Testis (tissue), 3 donors: Measurements from ENCODE around the gene GPR152. TPM values are rescaled to one million over a fixed set of nuclear protein-coding genes. Genes with fewer than 3 reads are reported as not detected.
"Not testable (repeated sequence)": the region's sequence is repeated elsewhere in the genome, so short reads cannot be mapped to it uniquely, and the experiment has no call there.

Experiments used
- DNase-seq: peaks from one replicate; pipeline ENCODE4 v3.0.0-alpha.2; 2019
- H3K27ac ChIP-seq, 2 donors: fragments of 200-600 bp; sonication (generic); one replicate each; pipeline ENCODE4 v1.5.1; 2019
- H3K27me3 ChIP-seq: fragments of 200-600 bp; sonication (generic); one replicate; pipeline ENCODE4 v1.5.1; 2019
- H3K36me3 ChIP-seq: fragments of 200-600 bp; sonication (generic); one replicate; pipeline ENCODE4 v1.5.1; 2017; ENCODE audit warnings: low read depth; ENCODE audit errors: missing control alignments
- H3K4me1 ChIP-seq: fragments of 200-600 bp; sonication (generic); one replicate; pipeline ENCODE4 v1.5.1; 2019
- H3K4me3 ChIP-seq, 2 donors: fragments of 200-600 bp; sonication (generic); one replicate each; pipeline ENCODE4 v1.5.1; 2017 to 2019
- H3K9me3 ChIP-seq: fragments of 200-600 bp; sonication (generic); one replicate; pipeline ENCODE4 v1.5.1; 2017
- POLR2A ChIP-seq: fragments of 450-650 bp; IDR thresholded peaks from one replicate; pipeline ENCODE4 v1.6.1; 2017; ENCODE audit warnings: antibody characterized with exemption, mild to moderate bottlenecking, moderate library complexity
- WGBS, 2 donors: methylation state at CpG; one replicate each; pipeline ENCODE4 v1.1.5; 2018; 5-methylcytosine and 5-hydroxymethylcytosine counted together
- intact Hi-C: fragments of 100-400 bp; cut with DNase I; formaldehyde crosslinking; loops from one replicate; pipeline ENCODE4 v1.15.1; 2023; ENCODE audit warnings: low total_unique reads
- polyA plus RNA-seq: library from polyadenylated mRNA; stranded (reverse); fragments of 350-450 nt; fragmentation: Illumina TruSeq; extraction: RNeasy Lipid Tissue Mini Kit (QIAGEN cat#74804); gene quantifications from one replicate; pipeline ENCODE4 v1.2.3, GENCODE V29; 2014; ENCODE audit warnings: low read depth, low replicate concordance; ENCODE audit not compliant: insufficient read depth
- total RNA-seq, 2 donors: library from RNA; depleted of rRNA; stranded (reverse); fragments of >200 nt; gene quantifications; one replicate each; pipeline ENCODE4 v1.2.3, GENCODE V29; 2016
- TF ChIP-seq, protein P1 (sequence below), 3 experiments: fragments of 450-650 bp in 2 of 3; fragments of 200-600 bp in 1 of 3; sonication (generic) in 1 of 3; IDR thresholded peaks; one replicate each; pipeline ENCODE4 v1.5.1; 2016 to 2019; ENCODE audit warnings: antibody characterized with exemption in 3 of 3, mild to moderate bottlenecking in 2 of 3, moderate library complexity in 1 of 3

The GPR152 gene
- total and polyA plus RNA-seq, 3 donors from 2014 or later = not detected

DNA sequence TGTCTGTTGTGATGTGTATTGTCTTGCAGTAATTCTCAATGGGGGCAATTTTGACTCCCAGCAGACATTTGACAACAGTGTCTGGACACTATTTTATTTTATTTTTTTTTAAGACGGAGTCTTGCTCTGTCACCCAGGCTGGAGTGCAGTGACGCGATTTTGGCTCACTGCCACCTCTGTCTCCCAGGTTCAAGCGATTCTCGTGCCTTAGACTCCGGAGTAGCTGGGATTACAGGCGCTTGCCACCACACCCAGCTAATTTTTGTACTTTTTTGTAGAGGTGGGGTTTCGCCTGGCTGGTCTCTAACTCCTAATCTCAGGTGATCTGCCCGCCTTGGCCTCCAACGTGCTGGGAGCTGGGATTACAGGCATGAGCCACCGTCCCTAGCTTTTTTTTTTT is 22.8 kb downstream of the GPR152 start:
- no peaks in the 10 kb centered on the region for H3K9me3 ChIP-seq
- intact Hi-C loops = no loop called here
- TF ChIP-seq POLR2A = no peak
- TF ChIP-seq, protein P1, sequence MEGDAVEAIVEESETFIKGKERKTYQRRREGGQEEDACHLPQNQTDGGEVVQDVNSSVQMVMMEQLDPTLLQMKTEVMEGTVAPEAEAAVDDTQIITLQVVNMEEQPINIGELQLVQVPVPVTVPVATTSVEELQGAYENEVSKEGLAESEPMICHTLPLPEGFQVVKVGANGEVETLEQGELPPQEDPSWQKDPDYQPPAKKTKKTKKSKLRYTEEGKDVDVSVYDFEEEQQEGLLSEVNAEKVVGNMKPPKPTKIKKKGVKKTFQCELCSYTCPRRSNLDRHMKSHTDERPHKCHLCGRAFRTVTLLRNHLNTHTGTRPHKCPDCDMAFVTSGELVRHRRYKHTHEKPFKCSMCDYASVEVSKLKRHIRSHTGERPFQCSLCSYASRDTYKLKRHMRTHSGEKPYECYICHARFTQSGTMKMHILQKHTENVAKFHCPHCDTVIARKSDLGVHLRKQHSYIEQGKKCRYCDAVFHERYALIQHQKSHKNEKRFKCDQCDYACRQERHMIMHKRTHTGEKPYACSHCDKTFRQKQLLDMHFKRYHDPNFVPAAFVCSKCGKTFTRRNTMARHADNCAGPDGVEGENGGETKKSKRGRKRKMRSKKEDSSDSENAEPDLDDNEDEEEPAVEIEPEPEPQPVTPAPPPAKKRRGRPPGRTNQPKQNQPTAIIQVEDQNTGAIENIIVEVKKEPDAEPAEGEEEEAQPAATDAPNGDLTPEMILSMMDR (IDR thresholded peaks at IDR 0.05) = no peak
- H3K27ac ChIP-seq = no peak overlapping the region
- H3K4me3 ChIP-seq = no peak overlapping the region
- DNase-seq = no peak
- 82 to 83% methylated on average over 11 of the region's 11 CpGs for WGBS, 2 donors
- no peaks in the 10 kb centered on the region for H3K36me3 ChIP-seq
- peaks cover 13% of the 10 kb centered on the region for H3K4me1 ChIP-seq
- no peaks in the 10 kb centered on the region for H3K27me3 ChIP-seq

DNA sequence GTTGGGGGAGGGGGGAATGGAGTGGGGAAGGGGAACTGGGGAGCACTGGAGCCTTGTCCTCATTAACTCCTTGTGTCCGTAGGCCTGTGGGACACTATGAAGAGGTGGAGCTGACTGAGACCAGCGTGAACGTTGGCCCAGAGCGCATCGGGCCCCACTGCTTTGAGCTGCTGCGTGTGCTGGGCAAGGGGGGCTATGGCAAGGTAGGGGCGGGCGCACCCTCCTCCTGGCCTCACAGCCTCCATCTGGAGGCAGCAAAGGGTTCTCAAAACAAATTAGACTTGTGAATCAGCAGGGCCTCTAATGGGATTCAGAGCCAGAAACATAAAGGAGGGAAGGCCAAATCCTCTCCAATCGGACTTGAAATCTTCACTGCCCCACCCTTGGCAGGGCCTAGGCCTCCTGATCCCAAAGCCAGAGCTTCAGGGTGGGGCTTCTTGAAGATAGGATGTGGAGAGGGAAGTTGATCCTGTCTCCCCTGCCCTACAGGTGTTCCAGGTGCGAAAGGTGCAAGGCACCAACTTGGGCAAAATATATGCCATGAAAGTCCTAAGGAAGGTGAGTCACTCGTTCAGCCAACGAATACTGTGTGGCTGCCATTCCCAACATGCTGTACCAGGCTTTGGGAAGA is 23.4 kb downstream of the GPR152 start:
- H3K36me3 ChIP-seq = no peaks in the 10 kb centered on the region
- WGBS, 2 donors = 43 to 59% methylated on average over 6 to 12 of the region's 12 CpGs

DNA sequence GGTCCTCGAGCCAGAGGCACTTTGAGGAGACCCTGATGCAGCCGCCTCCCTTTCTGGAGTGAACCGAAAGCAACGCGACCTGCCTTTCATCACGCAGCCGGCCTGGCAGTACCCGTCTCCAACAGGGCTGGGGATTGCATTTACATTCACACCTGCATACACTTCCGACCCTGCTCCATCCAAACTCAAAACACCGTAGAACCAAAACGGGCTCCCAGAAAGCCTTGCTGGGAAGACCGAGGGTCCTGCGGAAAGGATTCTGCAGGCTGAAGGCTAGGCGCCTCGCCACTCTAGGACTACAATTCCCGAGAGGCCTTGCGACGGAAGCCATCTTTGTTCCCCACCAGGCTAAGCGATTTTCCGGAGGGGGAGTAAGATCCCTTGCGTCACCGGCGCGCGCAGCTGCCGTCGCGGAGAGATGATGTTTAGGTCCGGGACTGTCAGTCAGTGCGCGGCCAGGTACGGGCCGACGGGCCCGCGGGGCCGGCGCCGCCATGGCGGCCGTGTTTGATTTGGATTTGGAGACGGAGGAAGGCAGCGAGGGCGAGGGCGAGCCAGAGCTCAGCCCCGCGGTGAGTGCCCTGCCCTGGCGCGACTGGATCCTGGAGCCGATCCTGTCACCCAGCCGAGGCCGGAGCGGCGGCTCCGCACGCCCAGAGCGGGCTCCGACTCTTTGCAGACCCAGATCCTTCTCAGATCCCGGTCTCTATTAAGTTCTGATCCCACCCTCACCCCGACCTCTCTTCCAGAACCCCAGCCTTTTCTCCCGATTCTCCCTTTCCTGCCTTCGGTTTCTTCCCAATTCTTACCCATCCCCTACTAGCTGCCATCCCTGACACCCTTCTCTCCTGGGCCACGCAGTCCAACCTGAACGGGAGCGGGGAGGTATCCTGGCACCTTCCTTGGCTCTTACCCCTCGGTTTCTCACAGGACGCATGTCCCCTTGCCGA is 24.2 kb downstream of the GPR152 start, which contains the start of gene RPS6KB2:
TSS of gene RPS6KB2 (plus strand) at position 443 of the 950 bp plus-strand sequence. CDS start at position 495, 52 bp downstream.
- intact Hi-C loops = no loop called here
- H3K36me3 ChIP-seq = no peaks in the 10 kb centered on the region
- DNase-seq = peak; percentile 99
- TF ChIP-seq, protein P1 (IDR thresholded peaks at IDR 0.05) = peak in 1 of 3 experiments; percentile 7
- no peak for TF ChIP-seq POLR2A
- peak within 1 kb of the TSS; percentile 78 to 90 for H3K4me3 ChIP-seq
- H3K4me1 ChIP-seq = peaks cover 13% of the 10 kb centered on the region
- no peaks in the 10 kb centered on the region for H3K9me3 ChIP-seq
- no peaks in the 10 kb centered on the region for H3K27me3 ChIP-seq
- peak within 1 kb of the TSS; percentile 74 to 88 for H3K27ac ChIP-seq
- WGBS, 2 donors = 0 to 2% methylated on average over 51 to 68 of the region's 68 CpGs

More for the DNA sequence above, 23.4 kb downstream of the GPR152 start:
- Histone ChIP-seq H3K4me3 (peak overlapping the region; percentile 78 to 90), H3K4me1 (peaks cover 13% of the 10 kb centered on the region), H3K27me3 (no peaks in the 10 kb centered on the region), H3K27ac (peak overlapping the region; percentile 57 to 88), H3K9me3 (no peaks in the 10 kb centered on the region)
- intact Hi-C loops = no loop called here
- DNase-seq = no peak
- TF ChIP-seq POLR2A = no peak
- TF ChIP-seq, protein P1 (IDR thresholded peaks at IDR 0.05) = no peak

DNA sequence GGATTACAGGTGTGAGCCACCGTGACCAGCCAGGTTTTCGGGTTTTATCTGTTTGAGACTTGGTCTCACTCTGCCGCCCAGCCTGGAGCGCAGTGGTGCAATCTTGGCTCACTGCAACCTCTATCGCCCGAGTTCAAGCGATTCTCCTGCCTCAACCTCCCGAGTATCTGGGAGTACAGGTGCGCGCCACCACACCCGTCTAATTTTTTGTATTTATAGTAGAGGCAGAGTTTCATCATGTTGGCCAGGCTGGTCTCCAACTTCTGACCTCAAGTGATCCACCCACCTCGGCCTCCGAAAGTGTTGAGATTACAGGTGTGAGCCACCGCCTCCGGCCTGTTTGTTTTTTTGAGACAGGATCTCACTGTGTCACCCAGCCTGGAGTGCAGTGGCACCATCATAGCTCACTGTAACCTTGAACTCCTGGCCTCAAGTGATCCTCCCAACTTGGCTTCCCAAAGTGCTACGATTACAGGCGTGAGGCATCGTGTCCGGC is 25.1 kb downstream of the GPR152 start:
- H3K27me3 ChIP-seq, intact Hi-C loops, H3K36me3 ChIP-seq, H3K9me3 ChIP-seq, DNase-seq: not testable (repeated sequence)
- Histone ChIP-seq H3K27ac (peak overlapping the region; percentile 74 to 88), H3K4me3 (peak overlapping the region; percentile 78 to 90), H3K4me1 (peaks cover 13% of the 10 kb centered on the region)
- 55 to 59% methylated on average over 19 of the region's 19 CpGs for WGBS, 2 donors
